Measurements from ENCODE around the gene ABHD13.

The ABHD13 gene

DNA sequence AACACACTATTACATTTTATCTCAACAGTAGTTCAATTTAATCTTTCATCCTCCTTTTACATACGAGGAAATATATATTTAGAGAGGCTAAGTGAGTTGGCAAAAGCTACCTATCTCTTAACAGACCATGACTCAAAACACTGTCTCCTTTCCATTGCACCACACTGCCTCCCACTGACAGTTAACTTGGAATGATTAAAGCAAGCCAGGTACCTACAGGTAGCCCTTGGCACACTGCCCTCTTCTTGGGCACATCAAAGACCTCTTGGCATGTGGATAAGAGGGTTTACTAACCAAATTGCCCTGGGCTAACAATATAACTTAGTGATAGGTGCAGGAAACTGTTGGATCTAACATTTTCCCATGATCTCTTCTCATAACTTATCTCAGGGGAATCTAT is 1.8 kb downstream of the ABHD13 start:
- in situ Hi-C loops (cut with HindIII; ENCODE audit: low sequenced_read_pairs) = no loop called here
- DNase-seq (ENCODE audit: low read depth, low spot score) = no peak
- TF ChIP-seq CTCF (IDR thresholded peaks at IDR 0.05; ENCODE audit: low read depth, low read length) = no peak
- no peak overlapping the region for H3K4me3 ChIP-seq (ENCODE audit: low read depth, low read length)

- in situ Hi-C loops (cut with HindIII; ENCODE audit: low sequenced_read_pairs) = no loop called here
- TF ChIP-seq CTCF (IDR thresholded peaks at IDR 0.05; ENCODE audit: low read depth, low read length) = no peak
- H3K4me3 ChIP-seq (ENCODE audit: low read depth, low read length) = no peak overlapping the region
- DNase-seq (ENCODE audit: low read depth, low spot score) = no peak
Observed at GRCh38 chr13:108223687-108224503, 5.7 kb downstream of the ABHD13 start.

DNA sequence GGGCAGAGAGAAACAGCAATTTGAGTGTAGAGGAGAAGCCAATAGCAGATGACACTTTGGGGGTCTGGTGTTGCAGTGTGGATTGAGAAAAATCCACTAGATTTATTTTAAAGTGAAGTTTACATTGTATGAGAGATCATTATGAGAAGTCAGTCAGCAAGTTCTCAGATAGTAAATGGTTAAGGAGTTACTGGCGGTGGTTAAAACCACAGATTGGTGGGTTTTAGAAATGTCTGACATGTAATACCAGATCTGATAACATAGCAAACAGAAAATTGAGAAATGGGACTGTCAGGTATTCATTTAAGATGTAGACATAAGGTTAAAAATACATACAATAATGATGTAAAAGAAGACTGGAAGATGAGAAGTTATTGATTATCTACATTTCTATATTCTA is 7.2 kb downstream of the ABHD13 start:
- no peak for DNase-seq (ENCODE audit: low read depth, low spot score)
- no peak for TF ChIP-seq CTCF (IDR thresholded peaks at IDR 0.05; ENCODE audit: low read depth, low read length)
- no peak overlapping the region for H3K4me3 ChIP-seq (ENCODE audit: low read depth, low read length)
- in situ Hi-C loops (cut with HindIII; ENCODE audit: low sequenced_read_pairs) = no loop called here

DNA sequence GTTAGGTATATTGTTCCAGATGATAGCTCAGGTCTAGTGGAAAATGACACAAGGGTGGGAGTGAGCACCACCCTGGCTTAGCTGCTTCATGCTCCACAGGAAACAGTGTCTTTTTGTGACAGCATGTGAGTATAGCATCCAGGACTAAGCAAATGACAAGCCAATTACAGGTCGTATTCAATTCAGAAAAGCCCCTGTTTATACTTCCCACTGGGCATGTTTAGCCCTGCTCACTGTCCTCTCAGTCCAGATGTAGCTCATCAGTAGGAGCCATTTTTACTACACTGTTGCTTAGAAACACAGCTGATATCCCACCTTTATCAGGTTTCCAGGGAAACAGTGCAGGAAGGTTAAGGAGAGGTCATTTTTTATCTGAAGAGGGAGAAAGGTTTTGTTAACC is 8.0 kb downstream of the ABHD13 start:
- TF ChIP-seq CTCF (IDR thresholded peaks at IDR 0.05; ENCODE audit: low read depth, low read length) = no peak
- no peak for DNase-seq (ENCODE audit: low read depth, low spot score)
- H3K4me3 ChIP-seq (ENCODE audit: low read depth, low read length) = no peak overlapping the region
- in situ Hi-C loops (cut with HindIII; ENCODE audit: low sequenced_read_pairs) = no loop called here

DNA sequence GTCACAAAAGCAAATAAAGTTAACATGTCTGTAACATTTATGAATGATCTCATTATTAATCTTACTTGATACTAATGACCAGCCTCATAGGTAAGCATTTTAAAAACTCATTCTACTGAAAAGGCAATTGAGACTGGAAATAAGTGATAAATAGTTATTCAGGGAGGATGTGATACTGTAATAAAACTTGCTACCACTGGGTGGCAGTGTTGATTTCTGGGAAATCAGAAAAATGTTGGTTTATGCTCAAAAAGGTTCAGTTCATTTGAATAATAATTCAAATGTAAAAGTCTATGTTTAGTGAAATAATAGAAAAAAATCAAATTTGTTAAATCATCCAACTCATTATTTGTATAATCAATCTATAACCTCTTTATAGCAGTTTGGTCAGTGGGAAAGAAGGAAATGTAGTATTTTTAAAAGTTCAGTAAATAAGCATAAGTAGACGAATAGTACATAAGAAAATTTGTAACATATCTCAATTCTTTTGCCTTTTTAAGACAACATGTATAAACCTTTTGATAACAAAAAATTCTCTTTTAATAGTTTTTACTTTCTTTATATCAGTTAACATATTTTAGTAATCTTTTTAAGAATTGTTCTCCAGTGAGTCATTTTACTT is 9.6 kb downstream of the ABHD13 start:
- in situ Hi-C loops (cut with HindIII; ENCODE audit: low sequenced_read_pairs) = no loop called here
- H3K4me3 ChIP-seq (ENCODE audit: low read depth, low read length) = no peak overlapping the region
- TF ChIP-seq CTCF (IDR thresholded peaks at IDR 0.05; ENCODE audit: low read depth, low read length) = peak; percentile 67
- DNase-seq (ENCODE audit: low read depth, low spot score) = peak; percentile 53

- no peak overlapping the region for H3K4me3 ChIP-seq (ENCODE audit: low read depth, low read length)
- no peak for TF ChIP-seq CTCF (IDR thresholded peaks at IDR 0.05; ENCODE audit: low read depth, low read length)
- in situ Hi-C loops (cut with HindIII; ENCODE audit: low sequenced_read_pairs) = no loop called here
- DNase-seq (ENCODE audit: low read depth, low spot score) = no peak
Observed at GRCh38 chr13:108230377-108230776, 12.2 kb downstream of the ABHD13 start.

Measured in astrocyte of the spinal cord (primary cell).